ENCODE data around the gene ST6GALNAC6.
A peak's percentile ranks its signal among the peaks of the same experiment; 100 is the strongest.
"Not testable (repeated sequence)": the region's sequence is repeated elsewhere in the genome, so short reads cannot be mapped to it uniquely, and the experiment has no call there.

The ST6GALNAC6 gene

DNA sequence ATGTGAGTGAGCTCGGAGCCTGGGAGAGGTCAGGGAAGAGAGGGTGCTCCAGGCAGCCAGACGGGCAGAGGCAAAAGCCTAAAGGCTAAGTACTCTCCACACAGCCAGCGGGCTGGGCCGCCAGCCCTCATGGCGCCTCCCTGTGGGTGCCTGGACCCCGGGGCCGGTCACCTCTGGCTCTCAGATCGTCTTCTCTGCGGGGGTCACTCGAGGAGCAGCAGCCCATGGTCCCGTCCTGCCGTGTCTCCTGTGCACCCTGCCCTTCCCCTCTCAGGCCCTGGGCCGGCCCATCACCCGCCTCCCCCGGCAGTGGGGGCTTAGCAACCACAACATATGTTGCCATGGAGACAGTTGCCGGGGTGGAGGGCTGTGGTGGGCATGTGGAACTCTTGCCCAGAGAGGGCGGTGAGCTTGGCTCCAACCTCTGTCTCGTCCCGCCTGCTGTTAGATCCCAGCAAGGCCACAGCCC, 26.1 kb downstream of the ST6GALNAC6 start:
- DNase-seq (ENCODE audit: low read depth, low spot score) = no peak

DNA sequence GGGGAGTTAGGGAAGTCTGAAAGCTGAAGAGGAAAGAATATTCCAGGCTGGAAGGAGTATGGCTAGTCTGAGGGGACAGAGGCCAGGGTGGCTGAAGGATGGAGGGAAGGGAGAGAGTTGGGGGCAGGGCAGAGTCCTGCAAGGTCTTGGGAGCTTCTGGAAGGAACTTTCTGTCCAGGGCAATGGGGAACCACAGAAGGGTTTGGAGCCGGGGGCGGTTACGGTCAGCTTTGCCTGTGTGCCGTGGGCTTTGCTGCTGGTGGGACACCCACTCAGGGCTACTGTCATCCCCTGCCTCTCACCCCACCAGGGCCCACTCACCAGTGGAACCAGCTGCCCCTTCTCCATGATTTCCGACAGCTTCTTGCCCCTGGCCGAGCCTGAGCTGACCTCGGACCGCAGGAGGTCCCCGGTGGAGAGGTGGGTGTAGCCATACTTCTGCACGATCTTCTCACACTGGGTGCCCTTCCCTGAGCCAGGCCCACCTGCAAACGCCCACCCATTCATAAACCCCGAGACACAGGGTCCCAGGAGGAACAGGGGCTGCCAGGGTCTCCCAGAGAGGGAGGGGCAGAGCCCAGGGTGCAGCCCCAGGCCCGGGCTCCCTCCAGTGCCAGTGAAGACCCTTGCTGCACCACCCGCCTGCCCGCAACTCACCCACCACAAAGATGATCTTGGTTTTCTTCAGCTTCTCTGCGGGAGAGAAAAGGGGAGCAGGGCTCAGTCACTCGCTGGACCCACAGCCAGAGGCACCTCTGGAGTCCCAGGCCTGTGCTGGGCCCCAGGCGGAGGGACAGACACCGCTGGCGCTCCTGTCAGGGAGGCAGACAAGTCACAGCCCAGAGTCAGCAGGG, 26.8 kb downstream of the ST6GALNAC6 start:
- no peak for DNase-seq (ENCODE audit: low read depth, low spot score)

GRCh38 chr9:127871531-127871930, 27.9 kb downstream of the ST6GALNAC6 start:
- DNase-seq (ENCODE audit: low read depth, low spot score) = no peak

DNA sequence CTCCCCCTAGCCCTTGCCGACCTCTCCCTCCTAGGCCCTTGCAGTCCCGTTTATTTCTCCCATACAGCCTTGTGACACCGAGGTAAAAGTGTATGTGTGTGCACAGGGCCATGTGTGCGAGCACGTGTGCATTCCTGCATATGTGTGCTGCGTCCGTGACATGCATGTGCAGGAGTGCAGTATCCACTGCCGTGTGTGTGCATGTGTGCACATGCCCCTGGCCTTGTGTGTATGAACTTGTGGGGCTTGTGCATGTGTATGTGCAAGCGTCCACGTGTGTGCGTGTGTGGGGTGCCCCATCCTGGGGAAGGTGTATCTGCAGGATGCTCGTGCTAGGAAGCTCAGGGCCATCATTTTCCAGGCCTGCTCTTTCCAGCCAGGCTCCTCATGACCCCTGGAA, 28.5 kb downstream of the ST6GALNAC6 start:
- no peak for DNase-seq (ENCODE audit: low read depth, low spot score)

- not testable (repeated sequence) for DNase-seq (ENCODE audit: low read depth, low spot score)
Observed at GRCh38 chr9:127870153-127870491, 29.3 kb downstream of the ST6GALNAC6 start.

DNA sequence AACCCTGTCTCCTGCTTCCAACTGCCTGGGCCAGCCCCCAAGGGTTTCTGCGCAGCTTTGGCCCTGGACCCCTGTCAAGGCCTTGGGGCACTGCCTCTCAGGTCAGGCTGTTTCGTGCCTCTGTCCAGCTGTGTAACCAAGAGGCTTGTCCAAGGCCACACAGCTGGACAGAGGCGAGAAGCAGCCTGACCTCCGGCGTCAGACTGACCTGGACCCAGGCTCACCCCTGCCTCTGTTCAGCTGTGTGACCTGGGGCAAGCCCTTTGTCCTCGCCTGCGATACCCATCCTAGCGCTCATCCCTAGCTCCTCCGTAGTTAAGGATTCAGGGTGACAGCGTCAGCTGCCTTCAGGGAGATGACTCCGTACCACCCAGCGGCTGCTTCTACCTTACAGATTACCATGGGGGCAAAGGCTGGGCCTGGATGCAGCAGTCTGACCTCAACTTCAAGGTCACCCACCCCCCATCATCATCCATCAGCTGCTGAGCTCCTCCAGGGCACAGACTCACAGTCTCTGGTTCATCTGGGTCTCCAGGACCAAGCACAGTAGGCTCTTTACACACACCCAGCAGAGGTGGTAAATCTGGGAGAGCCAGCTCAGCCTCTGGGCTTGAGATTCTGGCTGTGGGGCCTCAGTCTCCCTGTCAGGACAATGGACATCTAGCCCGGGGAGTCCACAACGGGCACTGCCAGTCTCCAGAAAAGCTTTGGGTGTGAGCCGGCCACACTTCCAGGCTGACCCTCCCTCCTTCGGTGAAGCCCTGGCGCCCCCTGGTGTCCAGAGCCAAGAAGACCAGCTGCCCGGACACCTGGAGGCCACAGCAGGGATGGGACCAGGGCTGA, 29.9 kb downstream of the ST6GALNAC6 start:
- DNase-seq (ENCODE audit: low read depth, low spot score) = peak; percentile 92

GRCh38 chr9:127868278-127868902, 31.0 kb downstream of the ST6GALNAC6 start:
- DNase-seq (ENCODE audit: low read depth, low spot score) = no peak

DNA sequence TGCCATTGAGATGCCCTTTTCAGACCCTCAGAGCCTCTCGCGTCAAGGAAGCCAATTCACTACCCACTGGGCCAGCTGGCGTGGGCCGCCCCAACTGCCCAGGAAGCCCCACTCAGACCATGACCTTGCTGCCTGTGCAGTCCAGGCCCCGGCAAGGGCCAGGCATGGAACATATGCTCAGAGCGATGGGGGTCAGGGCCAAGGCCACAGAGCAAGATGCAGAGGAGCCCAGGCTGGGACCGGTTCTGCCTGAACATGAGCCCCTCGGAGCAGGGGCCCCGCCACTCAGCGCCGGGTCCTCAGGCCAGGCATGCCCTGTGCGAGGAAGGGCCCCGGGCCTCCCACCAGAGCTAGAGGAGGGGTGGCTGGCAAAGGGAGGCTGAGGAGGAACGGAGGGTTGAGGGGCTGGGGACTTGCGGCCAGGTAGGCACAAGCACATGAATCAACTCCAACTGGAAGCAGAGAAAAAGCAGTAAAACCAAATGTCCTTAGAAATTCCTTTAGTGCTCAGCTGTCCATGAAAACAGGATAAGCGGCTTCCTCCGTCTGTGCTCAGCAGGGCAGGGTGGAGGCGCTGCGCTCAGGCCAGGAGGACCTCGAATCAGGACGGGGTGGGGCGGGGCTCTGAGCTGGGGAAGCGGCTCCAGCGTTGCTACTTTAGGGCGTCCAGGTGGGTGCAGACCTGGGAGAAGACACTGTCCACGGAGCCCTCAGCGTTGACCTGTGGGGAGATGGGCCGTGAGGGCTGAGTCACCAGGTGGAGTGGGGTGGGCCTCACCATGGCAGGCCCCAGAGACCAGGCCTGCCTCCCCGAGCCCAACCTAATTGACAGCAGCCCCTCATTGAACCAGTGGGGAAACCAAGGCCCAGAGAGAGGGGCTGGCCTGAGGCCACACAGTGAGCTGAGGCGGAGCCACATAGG, 31.8 kb downstream of the ST6GALNAC6 start:
- no peak for DNase-seq (ENCODE audit: low read depth, low spot score)

DNA sequence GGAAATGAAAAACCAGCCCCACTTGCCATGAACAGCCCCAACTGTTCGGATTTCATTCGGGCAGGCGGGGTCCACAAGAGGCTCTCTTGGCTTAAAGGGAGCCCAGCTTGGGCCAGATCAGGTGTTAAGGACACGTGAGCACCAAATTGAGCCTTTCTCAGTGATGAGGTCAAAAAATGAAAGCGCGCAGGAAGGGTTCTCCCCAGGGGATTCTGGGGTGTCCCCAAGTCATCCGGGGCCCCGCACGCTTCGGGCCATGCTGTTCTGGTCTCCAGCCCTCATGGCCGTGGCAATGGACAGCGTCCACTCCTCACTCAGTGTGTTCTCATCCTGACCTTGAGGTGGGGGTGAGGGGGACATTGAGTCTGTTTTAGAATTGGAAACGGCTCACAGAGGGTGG, 32.9 kb downstream of the ST6GALNAC6 start:
- DNase-seq (ENCODE audit: low read depth, low spot score) = no peak

GRCh38 chr9:127865645-127866464, 33.5 kb downstream of the ST6GALNAC6 start:
- no peak for DNase-seq (ENCODE audit: low read depth, low spot score)

DNA sequence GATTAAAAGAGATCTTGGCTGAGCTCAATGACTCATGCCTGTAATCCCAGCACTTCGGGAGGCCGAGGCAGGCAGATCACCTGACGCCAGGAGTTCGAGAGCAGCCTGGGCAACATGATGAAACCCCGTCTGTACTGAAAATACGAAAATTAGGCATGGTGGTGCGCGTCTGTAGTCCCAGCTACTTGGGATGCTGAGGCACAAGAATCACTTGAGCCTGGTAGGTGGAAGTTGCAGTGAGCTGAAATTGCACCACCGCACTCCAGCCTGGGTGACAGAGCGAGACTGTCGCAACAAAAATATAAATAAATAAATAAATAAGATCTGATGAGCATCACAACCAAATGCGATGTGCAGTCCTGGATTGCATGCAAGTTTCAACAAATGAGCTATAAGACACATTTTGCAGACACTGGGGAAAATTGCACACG, 36.2 kb downstream of the ST6GALNAC6 start:
- DNase-seq (ENCODE audit: low read depth, low spot score) = no peak

- no peak for DNase-seq (ENCODE audit: low read depth, low spot score)
Observed at GRCh38 chr9:127862075-127863011, 37.1 kb downstream of the ST6GALNAC6 start.

- DNase-seq (ENCODE audit: low read depth, low spot score) = no peak
Observed at GRCh38 chr9:127860779-127861178, 38.6 kb downstream of the ST6GALNAC6 start.

- no peak for DNase-seq (ENCODE audit: low read depth, low spot score)
Observed at GRCh38 chr9:127860260-127860659, 39.1 kb downstream of the ST6GALNAC6 start.

- no peak for DNase-seq (ENCODE audit: low read depth, low spot score)
Observed at GRCh38 chr9:127858041-127858512, 41.3 kb downstream of the ST6GALNAC6 start.

GRCh38 chr9:127857278-127857677, 42.1 kb downstream of the ST6GALNAC6 start:
- DNase-seq (ENCODE audit: low read depth, low spot score) = no peak

- DNase-seq (ENCODE audit: low read depth, low spot score) = no peak
Observed at GRCh38 chr9:127856729-127857116, 42.7 kb downstream of the ST6GALNAC6 start.

DNA sequence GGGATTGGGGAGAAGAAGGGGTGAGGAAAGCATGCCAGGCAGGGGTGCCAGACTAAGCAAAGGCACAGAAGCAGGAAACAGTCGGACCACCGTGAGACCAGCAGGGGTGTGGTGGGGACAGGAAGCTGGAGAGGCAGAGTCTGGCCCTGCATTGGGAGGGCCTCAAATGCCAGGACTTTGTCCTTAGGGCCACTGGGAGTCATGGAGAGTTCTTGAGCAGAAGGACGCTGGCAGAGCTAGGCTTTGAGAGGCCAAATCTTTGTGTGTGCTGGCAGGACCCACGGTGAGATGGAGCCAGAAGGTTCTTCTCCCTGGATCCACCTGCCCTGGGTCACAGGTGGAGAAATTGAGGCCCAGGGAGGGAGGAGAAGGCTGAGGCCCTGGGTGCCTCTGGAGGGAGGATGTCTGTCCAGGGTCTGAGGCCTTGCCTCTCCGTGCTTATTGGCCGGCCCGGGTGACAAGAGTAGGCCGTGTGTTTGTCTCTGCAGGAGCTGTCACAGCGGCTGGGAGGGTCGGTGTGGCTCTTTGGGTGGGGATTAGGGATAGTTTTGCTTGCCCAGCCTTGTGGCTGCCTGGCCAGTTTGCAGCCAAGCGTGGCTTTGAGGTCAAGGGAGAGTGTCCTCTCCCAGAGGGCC, 43.2 kb downstream of the ST6GALNAC6 start:
- DNase-seq (ENCODE audit: low read depth, low spot score) = no peak

All from ELF-1 (cell line).